NCI-H345 (cell line): ENCODE results near the gene FNIP2.
A peak's percentile ranks its signal among the peaks of the same experiment; 100 is the strongest.
"Not testable (repeated sequence)": the region's sequence is repeated elsewhere in the genome, so short reads cannot be mapped to it uniquely, and the experiment has no call there.

Source experiments
- DNase-seq: peaks from one replicate; lab custom pipeline; 2025; lab: John Stamatoyannopoulos, UW

FNIP2 gene

GRCh38 chr4:158793430-158793829, 24.6 kb downstream of the FNIP2 start:
- DNase-seq, result not testable (repeated sequence)

GRCh38 chr4:158796370-158797140, 27.7 kb downstream of the FNIP2 start:
- no peak for DNase-seq

- no peak for DNase-seq
Measured at GRCh38 chr4:158798062-158798461, 29.2 kb downstream of the FNIP2 start.

- DNase-seq, result no peak
Measured at GRCh38 chr4:158799013-158799770, 30.4 kb downstream of the FNIP2 start.

- no peak for DNase-seq
Measured at GRCh38 chr4:158799856-158800255, 31.0 kb downstream of the FNIP2 start.

GRCh38 chr4:158801066-158801465, 32.2 kb downstream of the FNIP2 start:
- no peak for DNase-seq

GRCh38 chr4:158801677-158802076, 32.9 kb downstream of the FNIP2 start:
- no peak for DNase-seq

- no peak for DNase-seq
Measured at GRCh38 chr4:158802914-158803313, 34.1 kb downstream of the FNIP2 start.

GRCh38 chr4:158805635-158806471, 37.0 kb downstream of the FNIP2 start:
- DNase-seq, result peak; percentile 10

GRCh38 chr4:158807691-158808090, 38.9 kb downstream of the FNIP2 start:
- no peak for DNase-seq

- no peak for DNase-seq
Measured at GRCh38 chr4:158808399-158808798, 39.6 kb downstream of the FNIP2 start.

GRCh38 chr4:158809208-158809607, 40.4 kb downstream of the FNIP2 start:
- not testable (repeated sequence) for DNase-seq

- no peak for DNase-seq
Measured at GRCh38 chr4:158809611-158810486, 41.0 kb downstream of the FNIP2 start.

- no peak for DNase-seq
Measured at GRCh38 chr4:158810487-158811215, 41.8 kb downstream of the FNIP2 start.

- DNase-seq, result no peak
Measured at GRCh38 chr4:158811216-158811540, 42.4 kb downstream of the FNIP2 start.

GRCh38 chr4:158811704-158812103, 42.9 kb downstream of the FNIP2 start:
- no peak for DNase-seq

GRCh38 chr4:158812133-158812532, 43.3 kb downstream of the FNIP2 start:
- no peak for DNase-seq

- no peak for DNase-seq
Measured at GRCh38 chr4:158812543-158812942, 43.7 kb downstream of the FNIP2 start.

GRCh38 chr4:158813113-158813512, 44.3 kb downstream of the FNIP2 start:
- DNase-seq, result no peak

GRCh38 chr4:158814207-158814606, 45.4 kb downstream of the FNIP2 start:
- DNase-seq, result no peak
